GM18951 (cell line): ENCODE results near the gene HIVEP3.

ENCODE experiments used
- POLR2A ChIP-seq: IDR thresholded peaks from 4 replicates; pipeline ENCODE4 v1.6.1; 2011; ENCODE audit warnings: mild to moderate bottlenecking; ENCODE audit not compliant: insufficient read length, insufficient read depth; ENCODE audit errors: extremely low read depth
- in situ Hi-C: fragments of 300-500 bp; cut with MboI; formaldehyde crosslinking; loops from one replicate; pipeline ENCODE4 v1.12.0; 2022; ENCODE audit warnings: low sequenced_read_pairs, mixed read lengths, inconsistent platforms; ENCODE audit not compliant: unreplicated experiment

The HIVEP3 gene

GRCh38 chr1:41689558-41689981 is 229.2 kb downstream of the HIVEP3 start:
- in situ Hi-C loops = no loop called here

GRCh38 chr1:41689139-41689538 is 229.6 kb downstream of the HIVEP3 start:
- in situ Hi-C loops = no loop called here
- TF ChIP-seq POLR2A = no peak

More at GRCh38 chr1:41689558-41689981, 229.2 kb downstream of the HIVEP3 start:
- TF ChIP-seq POLR2A = no peak

GRCh38 chr1:41687007-41687406 is 231.7 kb downstream of the HIVEP3 start:
- in situ Hi-C loops = no loop called here

GRCh38 chr1:41683681-41684500 is 234.8 kb downstream of the HIVEP3 start:
- in situ Hi-C loops = no loop called here
- TF ChIP-seq POLR2A = no peak

More at GRCh38 chr1:41687007-41687406, 231.7 kb downstream of the HIVEP3 start:
- TF ChIP-seq POLR2A = no peak

GRCh38 chr1:41682845-41683625 is 235.7 kb downstream of the HIVEP3 start:
- in situ Hi-C loops = no loop called here
- no peak for TF ChIP-seq POLR2A

GRCh38 chr1:41682149-41682548 is 236.6 kb downstream of the HIVEP3 start:
- in situ Hi-C loops = no loop called here
- no peak for TF ChIP-seq POLR2A

- in situ Hi-C loops = no loop called here
These were observed 237.2 kb downstream of the HIVEP3 start for GRCh38 chr1:41681331-41682098.

GRCh38 chr1:41679994-41680393 is 238.7 kb downstream of the HIVEP3 start:
- no peak for TF ChIP-seq POLR2A
- in situ Hi-C loops = no loop called here

More at GRCh38 chr1:41681331-41682098, 237.2 kb downstream of the HIVEP3 start:
- no peak for TF ChIP-seq POLR2A

GRCh38 chr1:41679531-41679930 is 239.2 kb downstream of the HIVEP3 start:
- no peak for TF ChIP-seq POLR2A
- in situ Hi-C loops = no loop called here

GRCh38 chr1:41678111-41678878 is 240.4 kb downstream of the HIVEP3 start:
- in situ Hi-C loops = no loop called here
- TF ChIP-seq POLR2A = no peak

- no peak for TF ChIP-seq POLR2A
- in situ Hi-C loops = no loop called here
These were observed 241.1 kb downstream of the HIVEP3 start for GRCh38 chr1:41677620-41678019.

GRCh38 chr1:41675401-41675800 is 243.3 kb downstream of the HIVEP3 start:
- in situ Hi-C loops = no loop called here
- no peak for TF ChIP-seq POLR2A
